Heart left ventricle (tissue), 16 donors: ENCODE data around the gene LAD1. TPM values are rescaled to one million over a fixed set of nuclear protein-coding genes. Genes with fewer than 3 reads are reported as not detected.

Source experiments
- ATAC-seq, 4 donors: fragments of 200-7000 bp; cut with Tn5 transposase; one replicate each; pipeline ENCODE4 v1.9.1; 2020 to 2022; ENCODE audit warnings: moderate library complexity in 4 of 4, mild to moderate bottlenecking in 3 of 4, moderate number of reproducible peaks in 1 of 4
- DNase-seq, 5 donors: peaks; one replicate each; pipeline ENCODE4 v3.0.0-alpha.2; 2020
- H3K27ac ChIP-seq, 12 donors: fragments of 200-600 bp; sonication (generic) in 4 of 12; one replicate each; pipeline versions ENCODE4 v1.5.0 to v1.8.0; 2016 to 2022; ENCODE audit warnings: mild to moderate bottlenecking in 2 of 12
- H3K27me3 ChIP-seq, 9 donors: fragments of 200-600 bp; sonication (generic) in 2 of 9; one replicate each; pipeline versions ENCODE4 v1.5.1 to v1.8.0; 2016 to 2022; ENCODE audit warnings: mild to moderate bottlenecking in 3 of 9
- H3K36me3 ChIP-seq, 9 donors: fragments of 200-600 bp; sonication (generic) in 2 of 9; one replicate each; pipeline versions ENCODE4 v1.5.0 to v1.8.0; 2018 to 2022; ENCODE audit warnings: mild to moderate bottlenecking in 2 of 9
- H3K4me1 ChIP-seq, 12 donors: fragments of 200-600 bp; sonication (generic) in 4 of 12; one replicate each; pipeline versions ENCODE4 v1.5.0 to v1.8.0; 2016 to 2022; ENCODE audit warnings: mild to moderate bottlenecking in 3 of 12
- H3K4me3 ChIP-seq, 12 donors: fragments of 200-600 bp; sonication (generic) in 4 of 12; one replicate each; pipeline versions ENCODE4 v1.5.0 to v1.8.0; 2017 to 2022; ENCODE audit warnings: mild to moderate bottlenecking in 9 of 12, moderate library complexity in 4 of 12
- H3K9me3 ChIP-seq, 12 donors: fragments of 200-600 bp; sonication (generic) in 4 of 12; one replicate each; pipeline versions ENCODE4 v1.5.0 to v1.8.0; 2016 to 2022; ENCODE audit warnings: mild to moderate bottlenecking in 1 of 12
- CTCF ChIP-seq, 12 donors: fragments of 200-600 bp; sonication (generic) in 4 of 12; IDR thresholded peaks; one replicate each; pipeline versions ENCODE4 v1.5.0 to v1.8.0; 2018 to 2022; ENCODE audit warnings: antibody characterized with exemption in 12 of 12, mild to moderate bottlenecking in 5 of 12
- POLR2A ChIP-seq, 2 donors: fragments of 450-650 bp; IDR thresholded peaks; one replicate each; pipeline ENCODE4 v1.6.1; 2017; ENCODE audit warnings: antibody characterized with exemption in 2 of 2, mild to moderate bottlenecking in 2 of 2, moderate library complexity in 2 of 2
- WGBS, 4 donors: extraction: QIAGEN DNeasy Blood & Tissue Kit in 2 of 4; methylation state at CpG; one replicate each; pipeline versions ENCODE4 v1.1.5 to v1.1.7; 2013 to 2018; 5-methylcytosine and 5-hydroxymethylcytosine counted together
- intact Hi-C, 10 donors: fragments of 100-400 bp; cut with DNase I; formaldehyde crosslinking; loops; one replicate each; pipeline versions ENCODE4 v1.11.1 to v1.14.2; 2022
- polyA plus RNA-seq, 2 donors: library from polyadenylated mRNA; stranded (reverse); fragments of 200-250 nt; gene quantifications; one replicate each; pipeline ENCODE4 v1.2.3, GENCODE V29; 2013
- total RNA-seq, 9 donors: library from RNA; depleted of rRNA in 2 of 9; stranded (reverse); fragments of >200 nt in 2 of 9; fragmentation: NEBNext Ultra II Directional in 3 of 9; extraction: Animal tissue kit (Norgen Biotek cat#: 25700) in 3 of 9; gene quantifications; one replicate each; pipeline versions ENCODE4 v1.1.0 to v1.2.4, GENCODE V29; 2016 to 2023
- donor health status: ischemic (EF 13 %, LVEDD 7.1; RV severe dilation, severe dysfunction).
- donor health status: healthy with polysubstance abuse.
- donor health status: DM: no; HTN: yes; CAD: no.
- donor health status: DM: no; HTN: no; CAD: no.
- donor health status: ischemic (EF 25% LVEDD 6.9; RV normal size, moderate dysfunction).
- donor health status: ischemic (EF 25% LVEDD 5.7; RV mildly dilated, moderate dysfunction).
- donor health status: healthy.
- donor health status: DM: yes; HTN: yes; CAD: no.
- donor health status: ischemic (EF 35%, LVEDD 5.7; RV mildly dilated, moderate dysfunction).
- donor health status: nonischemic (EF 11% LVEDD 7.7; RV severe dilation, severe dysfunction).
- donor health status: DM: yes; HTN: yes; CAD: no.
- donor health status: PGD.
- donor health status: ischemic (EF 29% LVEDD 5.4; RV normal size, mild dysfunction).
- donor health status: nonischemic (EF 23%, LVEDD 6.1; RV moderate dilation, normal function).

LAD1 gene
- total and polyA plus RNA-seq, 11 donors: 2.0 to 99.2 (median 6.9) TPM

DNA sequence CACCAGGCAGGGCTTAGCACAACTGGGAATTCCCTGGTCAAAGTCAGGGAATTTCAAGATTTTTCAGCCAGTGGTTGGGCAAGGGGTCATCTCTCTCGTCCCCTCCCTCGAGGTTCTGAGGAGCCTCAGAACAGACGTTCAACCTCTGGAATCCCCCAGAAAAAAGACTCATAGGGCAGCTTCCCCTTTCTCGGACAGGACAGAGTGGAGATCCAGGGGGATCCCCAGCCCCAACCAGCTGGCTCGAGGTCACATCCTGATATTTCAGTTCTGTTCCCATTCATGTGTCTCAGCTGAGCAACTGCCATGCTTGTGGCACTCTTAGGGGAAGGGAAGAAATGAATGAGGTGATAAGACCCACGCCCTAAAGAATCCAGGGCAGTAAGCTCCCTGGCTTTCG is 4.9 kb upstream of the LAD1 start:
- intact Hi-C loops: no loop called here
- Histone ChIP-seq H3K36me3 (no peaks in the 10 kb centered on the region), H3K27ac (no peak overlapping the region), H3K4me1 (peaks cover 0 to 54% (median 15%) of the 10 kb centered on the region in 12 donors), H3K27me3 (peaks cover 0 to 22% (median 11%) of the 10 kb centered on the region in 9 donors), H3K4me3 (no peak overlapping the region), H3K9me3 (no peaks in the 10 kb centered on the region)
- TF ChIP-seq CTCF (IDR thresholded peaks at IDR 0.05) (no peak), POLR2A (IDR thresholded peaks at IDR 0.05) (no peak)
- ATAC-seq (no peak), DNase-seq (no peak)
- 49 to 57% (median 54%) methylated on average over 7 of the region's 7 CpGs for WGBS, 4 donors

- 44 to 61% (median 56%) methylated on average over 1 of the region's 1 CpG for WGBS, 4 donors
- Histone ChIP-seq H3K4me3 (no peak overlapping the region), H3K9me3 (no peaks in the 10 kb centered on the region), H3K27ac (no peak overlapping the region), H3K36me3 (no peaks in the 10 kb centered on the region), H3K4me1 (peaks cover 0 to 55% (median 15%) of the 10 kb centered on the region in 12 donors), H3K27me3 (peaks cover 0 to 29% (median 15%) of the 10 kb centered on the region in 9 donors)
- intact Hi-C loops: no loop called here
- ATAC-seq (no peak), DNase-seq (no peak)
- TF ChIP-seq POLR2A (IDR thresholded peaks at IDR 0.05) (no peak), CTCF (IDR thresholded peaks at IDR 0.05) (no peak)
Observed at GRCh38 chr1:201403359-201403758, 4.2 kb upstream of the LAD1 start.

- intact Hi-C loops: no loop called here
- 27 to 45% (median 36%) methylated on average over 2 of the region's 2 CpGs for WGBS, 4 donors
- peak; percentile 34 to 61 (median 52) for ATAC-seq
- H3K4me1 ChIP-seq: peaks cover 0 to 47% (median 13%) of the 10 kb centered on the region in 12 donors
- peaks cover 0 to 36% (median 15%) of the 10 kb centered on the region in 9 donors for H3K27me3 ChIP-seq
- H3K4me3 ChIP-seq: no peak overlapping the region
- no peaks in the 10 kb centered on the region for H3K9me3 ChIP-seq
- no peak for DNase-seq
- H3K27ac ChIP-seq: peak overlapping the region in 6 of 12 donors; percentile 7 to 71 (median 46)
- no peak for TF ChIP-seq CTCF (IDR thresholded peaks at IDR 0.05)
- TF ChIP-seq POLR2A (IDR thresholded peaks at IDR 0.05): no peak
- H3K36me3 ChIP-seq: no peaks in the 10 kb centered on the region
Observed at GRCh38 chr1:201401700-201402099, 2.6 kb upstream of the LAD1 start.

- Histone ChIP-seq H3K4me3 (no peak overlapping the region), H3K27me3 (peaks cover 0 to 36% (median 15%) of the 10 kb centered on the region in 9 donors), H3K36me3 (no peaks in the 10 kb centered on the region), H3K27ac (peak overlapping the region in 8 of 12 donors; percentile 13 to 71 (median 39)), H3K4me1 (peaks cover 0 to 51% (median 13%) of the 10 kb centered on the region in 12 donors), H3K9me3 (no peaks in the 10 kb centered on the region)
- DNase-seq (no peak), ATAC-seq (peak in 2 of 4 donors; percentile 21 to 25)
- intact Hi-C loops: no loop called here
- TF ChIP-seq POLR2A (IDR thresholded peaks at IDR 0.05) (no peak), CTCF (IDR thresholded peaks at IDR 0.05) (no peak)
- WGBS, 4 donors: 38 to 61% (median 51%) methylated on average over 2 of the region's 2 CpGs
Observed at GRCh38 chr1:201400852-201401230, 1.7 kb upstream of the LAD1 start.
